ENCODE data around the gene CDK5. TPM values are rescaled to one million over a fixed set of nuclear protein-coding genes. Genes with fewer than 3 reads are reported as not detected.
A peak's percentile ranks its signal among the peaks of the same experiment; 100 is the strongest.

CDK5 gene
- total RNA-seq, 5 donors from 2014 or later (not counting 1 experiment from before 2014, with no cell fraction given): 5.3 to 8.4 (median 6.5) TPM

GRCh38 chr7:151053751-151054150 is 3.9 kb downstream of the CDK5 start:
- Histone ChIP-seq H3K4me1 (ENCODE audit: control insufficient read depth in 1 of 2, extremely low read depth in 1 of 2, insufficient read depth in 2 of 2, low read length in 2 of 2) (peaks cover 16 to 43% of the 10 kb centered on the region in 2 experiments), H3K4me3 (ENCODE audit: control insufficient read depth in 1 of 2, extremely low read depth in 1 of 2, low read length in 1 of 2) (no peak overlapping the region), H3K36me3 (ENCODE audit: control insufficient read depth in 2 of 2, extremely low read depth in 1 of 2, insufficient read depth in 1 of 2, low read length in 1 of 2) (no peaks in the 10 kb centered on the region), H3K9me3 (no peaks in the 10 kb centered on the region), H3K27me3 (replicated peaks in 1 of 2; ENCODE audit: control insufficient read depth in 2 of 2, extremely low read depth in 1 of 2, insufficient read depth in 2 of 2, low read length in 1 of 2) (peaks cover 0 to 21% of the 10 kb centered on the region in 2 experiments), H3K27ac (ENCODE audit: low read length) (no peak overlapping the region)
- 100% methylated on average over 2 of the region's 8 CpGs for WGBS (ENCODE audit: insufficient coverage)
- no peak overlapping the region for H3K27ac Mint-ChIP-seq
- DNase-seq (no peak), ATAC-seq (replicated peaks in 1 of 4) (no peak)
- H3K27me3 Mint-ChIP-seq: peaks cover 0 to 4% of the 10 kb centered on the region in 2 donors
- no peaks in the 10 kb centered on the region for H3K9me3 Mint-ChIP-seq
- POLR2A ChIA-PET: no interaction called here
- peaks cover 8% of the 10 kb centered on the region for H3K36me3 Mint-ChIP-seq
- CTCF ChIA-PET: no interaction called here
- no peak overlapping the region for H3K4me3 Mint-ChIP-seq
- H3K4me1 Mint-ChIP-seq: peaks cover 23 to 30% (median 30%) of the 10 kb centered on the region in 3 donors

- ChIA-PET CTCF (interaction anchor here in 1 of 2 donors (0.7 kb wide), 1 partner anchor 71 kb away, joined by 3 read pairs; no protein-coding TSS in a partner anchor), POLR2A (interaction anchor here in 1 of 2 donors (0.5 to 0.6 kb wide), 2 partner anchors 24 to 176 kb away, joined by 4 to 5 read pairs; no protein-coding TSS in a partner anchor)
- H3K27ac ChIP-seq (ENCODE audit: low read length): no peak overlapping the region
- peaks cover 0 to 4% of the 10 kb centered on the region in 2 donors for H3K27me3 Mint-ChIP-seq
- ATAC-seq (replicated peaks in 1 of 4) (no peak), DNase-seq (no peak)
- no peak overlapping the region for H3K4me3 Mint-ChIP-seq
- peaks cover 8% of the 10 kb centered on the region for H3K36me3 Mint-ChIP-seq
- peaks cover 20 to 26% (median 24%) of the 10 kb centered on the region in 3 donors for H3K4me1 Mint-ChIP-seq
- no CpG with 5 or more reads among the region's 4 CpGs for WGBS (ENCODE audit: insufficient coverage)
- no peak overlapping the region for H3K27ac Mint-ChIP-seq
- H3K36me3 ChIP-seq (ENCODE audit: control insufficient read depth in 2 of 2, extremely low read depth in 1 of 2, insufficient read depth in 1 of 2, low read length in 1 of 2): no peaks in the 10 kb centered on the region
- no peak overlapping the region for H3K4me3 ChIP-seq (ENCODE audit: control insufficient read depth in 1 of 2, extremely low read depth in 1 of 2, low read length in 1 of 2)
- peaks cover 0 to 21% of the 10 kb centered on the region in 2 experiments for H3K27me3 ChIP-seq (replicated peaks in 1 of 2; ENCODE audit: control insufficient read depth in 2 of 2, extremely low read depth in 1 of 2, insufficient read depth in 2 of 2, low read length in 1 of 2)
- H3K9me3 ChIP-seq: no peaks in the 10 kb centered on the region
- H3K4me1 ChIP-seq (ENCODE audit: control insufficient read depth in 1 of 2, extremely low read depth in 1 of 2, insufficient read depth in 2 of 2, low read length in 2 of 2): peaks cover 10 to 37% of the 10 kb centered on the region in 2 experiments
- no peaks in the 10 kb centered on the region for H3K9me3 Mint-ChIP-seq
Measured at GRCh38 chr7:151053096-151053495, 4.6 kb downstream of the CDK5 start.

- ATAC-seq (replicated peaks in 1 of 4) (peak; percentile 75 to 94 (median 80)), DNase-seq (peak; percentile 18 to 80 (median 56))
- Histone ChIP-seq H3K27me3 (replicated peaks in 1 of 2; ENCODE audit: control insufficient read depth in 2 of 2, extremely low read depth in 1 of 2, insufficient read depth in 2 of 2, low read length in 1 of 2) (peaks cover 0 to 21% of the 10 kb centered on the region in 2 experiments), H3K4me3 (ENCODE audit: control insufficient read depth in 1 of 2, extremely low read depth in 1 of 2, low read length in 1 of 2) (no peak overlapping the region), H3K9me3 (no peaks in the 10 kb centered on the region), H3K36me3 (ENCODE audit: control insufficient read depth in 2 of 2, extremely low read depth in 1 of 2, insufficient read depth in 1 of 2, low read length in 1 of 2) (no peaks in the 10 kb centered on the region), H3K27ac (ENCODE audit: low read length) (no peak overlapping the region), H3K4me1 (ENCODE audit: control insufficient read depth in 1 of 2, extremely low read depth in 1 of 2, insufficient read depth in 2 of 2, low read length in 2 of 2) (peaks cover 2 to 24% of the 10 kb centered on the region in 2 experiments)
- no peak overlapping the region for H3K27ac Mint-ChIP-seq
- peaks cover 8% of the 10 kb centered on the region for H3K36me3 Mint-ChIP-seq
- ChIA-PET CTCF (interaction anchor here in 1 of 2 donors (0.7 kb wide), 1 partner anchor 67 kb away, joined by 4 read pairs; no protein-coding TSS in a partner anchor), POLR2A (interaction anchor here in 1 of 2 donors (0.6 kb wide), 2 partner anchors 34 to 43 kb away, joined by 3 to 4 read pairs; no protein-coding TSS in a partner anchor)
- 2% methylated on average over 47 of the region's 50 CpGs for WGBS (ENCODE audit: insufficient coverage)
- no peak overlapping the region for H3K4me3 Mint-ChIP-seq
- H3K9me3 Mint-ChIP-seq: no peaks in the 10 kb centered on the region
- peaks cover 9 to 13% (median 10%) of the 10 kb centered on the region in 3 donors for H3K4me1 Mint-ChIP-seq
- peaks cover 0 to 4% of the 10 kb centered on the region in 2 donors for H3K27me3 Mint-ChIP-seq
Measured at GRCh38 chr7:151051108-151051507, 6.6 kb downstream of the CDK5 start.

- Histone ChIP-seq H3K4me1 (ENCODE audit: control insufficient read depth in 1 of 2, extremely low read depth in 1 of 2, insufficient read depth in 2 of 2, low read length in 2 of 2) (peaks cover 2 to 24% of the 10 kb centered on the region in 2 experiments), H3K36me3 (ENCODE audit: control insufficient read depth in 2 of 2, extremely low read depth in 1 of 2, insufficient read depth in 1 of 2, low read length in 1 of 2) (peaks cover 0 to 5% of the 10 kb centered on the region in 2 donors), H3K27me3 (replicated peaks in 1 of 2; ENCODE audit: control insufficient read depth in 2 of 2, extremely low read depth in 1 of 2, insufficient read depth in 2 of 2, low read length in 1 of 2) (peaks cover 0 to 21% of the 10 kb centered on the region in 2 experiments), H3K9me3 (no peaks in the 10 kb centered on the region), H3K27ac (ENCODE audit: low read length) (no peak overlapping the region), H3K4me3 (ENCODE audit: control insufficient read depth in 1 of 2, extremely low read depth in 1 of 2, low read length in 1 of 2) (no peak overlapping the region)
- POLR2A ChIA-PET: no interaction called here
- Mint-ChIP-seq H3K36me3 (peaks cover 9% of the 10 kb centered on the region), H3K9me3 (no peaks in the 10 kb centered on the region), H3K27ac (no peak overlapping the region), H3K4me1 (peaks cover 9 to 13% (median 10%) of the 10 kb centered on the region in 3 donors), H3K4me3 (no peak overlapping the region), H3K27me3 (peaks cover 0 to 4% of the 10 kb centered on the region in 2 donors)
- 96% methylated on average over 37 of the region's 38 CpGs for WGBS (ENCODE audit: insufficient coverage)
- DNase-seq: no peak
- ATAC-seq (replicated peaks in 1 of 4): no peak
- CTCF ChIA-PET: no interaction called here
Measured at GRCh38 chr7:151048911-151049463, 8.7 kb downstream of the CDK5 start.

GRCh38 chr7:151047976-151048815 is 9.5 kb downstream of the CDK5 start, which contains the start of gene ASIC3:
ASIC3 (plus strand) TSS chr7:151048531; CDS start chr7:151048886, 355 bp downstream.
- POLR2A ChIA-PET: no interaction called here
- no peak for ATAC-seq (replicated peaks in 1 of 4)
- CTCF ChIA-PET: no interaction called here

More at GRCh38 chr7:151047976-151048815, 9.5 kb downstream of the CDK5 start, which contains the start of gene ASIC3:
- Histone ChIP-seq H3K4me1 (ENCODE audit: control insufficient read depth in 1 of 2, extremely low read depth in 1 of 2, insufficient read depth in 2 of 2, low read length in 2 of 2) (peaks cover 0 to 19% of the 10 kb centered on the region in 2 experiments), H3K27me3 (replicated peaks in 1 of 2; ENCODE audit: control insufficient read depth in 2 of 2, extremely low read depth in 1 of 2, insufficient read depth in 2 of 2, low read length in 1 of 2) (peaks cover 0 to 19% of the 10 kb centered on the region in 2 experiments), H3K36me3 (ENCODE audit: control insufficient read depth in 2 of 2, extremely low read depth in 1 of 2, insufficient read depth in 1 of 2, low read length in 1 of 2) (peaks cover 0 to 8% of the 10 kb centered on the region in 2 donors), H3K4me3 (ENCODE audit: control insufficient read depth in 1 of 2, extremely low read depth in 1 of 2, low read length in 1 of 2) (no peak within 1 kb of the TSS), H3K9me3 (no peaks in the 10 kb centered on the region), H3K27ac (ENCODE audit: low read length) (no peak within 1 kb of the TSS)
- 93% methylated on average over 22 of the region's 22 CpGs for WGBS (ENCODE audit: insufficient coverage)
- H3K27me3 Mint-ChIP-seq: peaks cover 0 to 4% of the 10 kb centered on the region in 2 donors
- no peak for DNase-seq
- H3K4me1 Mint-ChIP-seq: peaks cover 8 to 12% (median 9%) of the 10 kb centered on the region in 3 donors
- no peaks in the 10 kb centered on the region for H3K9me3 Mint-ChIP-seq
- H3K27ac Mint-ChIP-seq: no peak within 1 kb of the TSS
- peaks cover 9% of the 10 kb centered on the region for H3K36me3 Mint-ChIP-seq
- H3K4me3 Mint-ChIP-seq: no peak within 1 kb of the TSS

Measured in T-cell (primary cell).